ENCODE measurements around the gene FBXW12. TPM values are rescaled to one million over a fixed set of nuclear protein-coding genes. Genes with fewer than 3 reads are reported as not detected.

FBXW12 gene
- total RNA-seq, 4 donors from 2014 or later: not detected

- TF ChIP-seq, protein P1, sequence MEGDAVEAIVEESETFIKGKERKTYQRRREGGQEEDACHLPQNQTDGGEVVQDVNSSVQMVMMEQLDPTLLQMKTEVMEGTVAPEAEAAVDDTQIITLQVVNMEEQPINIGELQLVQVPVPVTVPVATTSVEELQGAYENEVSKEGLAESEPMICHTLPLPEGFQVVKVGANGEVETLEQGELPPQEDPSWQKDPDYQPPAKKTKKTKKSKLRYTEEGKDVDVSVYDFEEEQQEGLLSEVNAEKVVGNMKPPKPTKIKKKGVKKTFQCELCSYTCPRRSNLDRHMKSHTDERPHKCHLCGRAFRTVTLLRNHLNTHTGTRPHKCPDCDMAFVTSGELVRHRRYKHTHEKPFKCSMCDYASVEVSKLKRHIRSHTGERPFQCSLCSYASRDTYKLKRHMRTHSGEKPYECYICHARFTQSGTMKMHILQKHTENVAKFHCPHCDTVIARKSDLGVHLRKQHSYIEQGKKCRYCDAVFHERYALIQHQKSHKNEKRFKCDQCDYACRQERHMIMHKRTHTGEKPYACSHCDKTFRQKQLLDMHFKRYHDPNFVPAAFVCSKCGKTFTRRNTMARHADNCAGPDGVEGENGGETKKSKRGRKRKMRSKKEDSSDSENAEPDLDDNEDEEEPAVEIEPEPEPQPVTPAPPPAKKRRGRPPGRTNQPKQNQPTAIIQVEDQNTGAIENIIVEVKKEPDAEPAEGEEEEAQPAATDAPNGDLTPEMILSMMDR (IDR thresholded peaks at IDR 0.05): no peak
- no peak for TF ChIP-seq POLR2A (IDR thresholded peaks at IDR 0.05)
- no peaks in the 10 kb centered on the region for H3K27me3 ChIP-seq
- 91 to 94% methylated on average over 14 to 20 of the region's 24 CpGs for WGBS, 2 donors
- H3K4me1 ChIP-seq: no peaks in the 10 kb centered on the region
- no peak overlapping the region for H3K4me3 ChIP-seq (replicated peaks in 1 of 3)
- no peak for DNase-seq
- peaks cover 82 to 93% of the 10 kb centered on the region in 2 donors for H3K36me3 ChIP-seq
- intact Hi-C loops (cut with DNase I): no loop called here
- H3K9me3 ChIP-seq: no peaks in the 10 kb centered on the region
- no peak overlapping the region for H3K27ac ChIP-seq
Observed at GRCh38 chr3:48415251-48415953, 43.4 kb downstream of the FBXW12 start.

GRCh38 chr3:48416091-48416505, 44.1 kb downstream of the FBXW12 start:
- Histone ChIP-seq H3K27me3 (no peaks in the 10 kb centered on the region), H3K4me1 (no peaks in the 10 kb centered on the region), H3K36me3 (peaks cover 75 to 87% of the 10 kb centered on the region in 2 donors), H3K9me3 (no peaks in the 10 kb centered on the region), H3K4me3 (replicated peaks in 1 of 3) (no peak overlapping the region), H3K27ac (no peak overlapping the region)
- intact Hi-C loops (cut with DNase I): no loop called here
- no peak for TF ChIP-seq POLR2A (IDR thresholded peaks at IDR 0.05)
- TF ChIP-seq, protein P1 (IDR thresholded peaks at IDR 0.05): no peak
- WGBS, 2 donors: 91 to 92% methylated on average over 14 of the region's 14 CpGs
- DNase-seq: no peak

DNA sequence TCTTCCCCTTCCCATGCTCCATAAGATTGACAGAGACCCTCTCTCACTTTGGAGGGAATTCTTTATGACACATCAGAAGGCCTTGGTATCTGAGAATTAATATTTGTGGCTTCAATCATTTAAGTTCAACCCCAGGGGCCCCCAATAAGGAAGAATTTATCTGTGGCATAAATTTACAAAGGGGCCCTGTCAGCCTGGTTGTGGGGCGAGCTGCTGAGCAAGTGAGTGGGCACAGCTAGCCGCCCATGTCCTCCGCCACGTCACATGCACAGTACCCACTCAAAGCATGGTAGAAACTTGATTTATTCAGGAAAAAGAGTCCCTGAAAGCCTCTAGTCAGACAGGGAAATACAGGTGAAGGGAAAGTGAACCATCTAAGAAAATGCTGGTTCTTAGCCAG, 44.5 kb downstream of the FBXW12 start:
- no peaks in the 10 kb centered on the region for H3K4me1 ChIP-seq
- TF ChIP-seq, protein P1 (IDR thresholded peaks at IDR 0.05): no peak
- TF ChIP-seq POLR2A (IDR thresholded peaks at IDR 0.05): no peak
- no peak overlapping the region for H3K27ac ChIP-seq
- no peaks in the 10 kb centered on the region for H3K9me3 ChIP-seq
- H3K36me3 ChIP-seq: peaks cover 71 to 82% of the 10 kb centered on the region in 2 donors
- no peak overlapping the region for H3K4me3 ChIP-seq (replicated peaks in 1 of 3)
- H3K27me3 ChIP-seq: no peaks in the 10 kb centered on the region
- WGBS, 2 donors: 96 to 99% methylated on average over 4 of the region's 4 CpGs
- intact Hi-C loops (cut with DNase I): no loop called here
- DNase-seq: no peak

- no peak overlapping the region for H3K27ac ChIP-seq
- intact Hi-C loops (cut with DNase I): no loop called here
- no peak for DNase-seq
- H3K36me3 ChIP-seq: peaks cover 60 to 71% of the 10 kb centered on the region in 2 donors
- no peaks in the 10 kb centered on the region for H3K9me3 ChIP-seq
- WGBS, 2 donors: 85 to 97% methylated on average over 4 to 11 of the region's 14 CpGs
- TF ChIP-seq POLR2A (IDR thresholded peaks at IDR 0.05): no peak
- TF ChIP-seq, protein P1 (IDR thresholded peaks at IDR 0.05): no peak
- no peak overlapping the region for H3K4me3 ChIP-seq (replicated peaks in 1 of 3)
- H3K4me1 ChIP-seq: peaks cover 0 to 7% of the 10 kb centered on the region in 2 donors
- no peaks in the 10 kb centered on the region for H3K27me3 ChIP-seq
Observed at GRCh38 chr3:48417529-48418108, 45.6 kb downstream of the FBXW12 start.

DNA sequence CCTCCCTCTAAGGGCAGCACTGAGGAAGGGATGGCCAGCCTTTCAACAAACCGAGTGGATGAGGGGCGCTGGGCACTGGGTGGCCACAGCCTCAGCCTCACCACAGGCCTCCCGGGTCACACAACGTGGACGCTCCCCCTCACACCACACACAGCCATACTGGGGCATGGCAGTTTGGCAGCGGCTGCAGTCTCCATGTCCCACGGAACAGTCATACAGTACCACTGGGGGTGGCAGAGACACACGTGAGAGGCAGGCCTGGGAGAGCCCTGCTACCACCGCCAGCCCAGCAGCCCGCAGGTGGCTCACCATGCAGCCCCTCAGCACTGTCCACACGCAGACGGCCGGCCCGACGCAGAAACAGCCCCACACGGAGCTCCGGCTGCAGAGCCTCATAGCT, 46.1 kb downstream of the FBXW12 start:
- intact Hi-C loops (cut with DNase I): no loop called here

More for the DNA sequence above, 46.1 kb downstream of the FBXW12 start:
- no peaks in the 10 kb centered on the region for H3K27me3 ChIP-seq
- no peak overlapping the region for H3K4me3 ChIP-seq (replicated peaks in 1 of 3)
- TF ChIP-seq POLR2A (IDR thresholded peaks at IDR 0.05): no peak
- TF ChIP-seq, protein P1 (IDR thresholded peaks at IDR 0.05): no peak
- no peaks in the 10 kb centered on the region for H3K9me3 ChIP-seq
- H3K36me3 ChIP-seq: peaks cover 56 to 68% of the 10 kb centered on the region in 2 donors
- no peak overlapping the region for H3K27ac ChIP-seq
- no peak for DNase-seq
- H3K4me1 ChIP-seq: peaks cover 0 to 7% of the 10 kb centered on the region in 2 donors
- 95 to 96% methylated on average over 10 to 16 of the region's 17 CpGs for WGBS, 2 donors
